Natural killer cell (primary cell): ENCODE results near the gene HRK. TPM values are rescaled to one million over a fixed set of nuclear protein-coding genes. Genes with fewer than 3 reads are reported as not detected.

ENCODE experiments used
- ATAC-seq, 3 donors: fragments of 150-1000 bp in 2 of 3; fragments of 200-7000 bp in 1 of 3; cut with Tn5 transposase; 1 replicate in 1 of 3; 2 replicates in 2 of 3; pipeline ENCODE4 v1.10.0; 2021; ENCODE audit warnings: mild to moderate bottlenecking in 2 of 3, moderate library complexity in 2 of 3
- DNase-seq, 2 donors: peaks; one replicate each; pipeline versions ENCODE4 v3.0.0 to v3.0.0-alpha.2; 2013 to 2021; ENCODE audit warnings: mixed read lengths in 1 of 2
- H3K27ac ChIP-seq: one replicate; pipeline ENCODE4 v1.5.1; 2013; ENCODE audit warnings: mild to moderate bottlenecking, low read length
- H3K27me3 ChIP-seq: one replicate; pipeline ENCODE4 v1.6.1; 2013; ENCODE audit warnings: low read length; ENCODE audit not compliant: control insufficient read depth, insufficient read depth
- H3K36me3 ChIP-seq: one replicate; pipeline ENCODE4 v1.6.1; 2013; ENCODE audit warnings: low read length; ENCODE audit not compliant: control insufficient read depth, insufficient read depth
- H3K4me1 ChIP-seq: one replicate; pipeline ENCODE4 v1.6.1; 2013; ENCODE audit warnings: low read length; ENCODE audit not compliant: control insufficient read depth, insufficient read depth
- H3K4me3 ChIP-seq: one replicate; pipeline ENCODE4 v1.5.1; 2013; ENCODE audit warnings: low read length
- H3K9me3 ChIP-seq: one replicate; pipeline ENCODE4 v1.6.1; 2013; ENCODE audit warnings: low read length; ENCODE audit not compliant: control insufficient read depth, insufficient read depth
- H3K27ac Mint-ChIP-seq, 2 donors: one replicate each; pipeline ENCODE4 v1.8.0; 2022; ENCODE audit warnings: mild to moderate bottlenecking in 2 of 2, mixed read lengths in 2 of 2, moderate library complexity in 1 of 2
- H3K27me3 Mint-ChIP-seq, 2 donors: one replicate each; pipeline ENCODE4 v1.8.0; 2022; ENCODE audit warnings: low read depth in 2 of 2, mixed read lengths in 2 of 2
- H3K36me3 Mint-ChIP-seq: one replicate; pipeline ENCODE4 v1.8.0; 2022; ENCODE audit warnings: mixed read lengths
- H3K4me1 Mint-ChIP-seq, 2 donors: one replicate each; pipeline ENCODE4 v1.8.0; 2022; ENCODE audit warnings: mixed read lengths in 2 of 2
- H3K4me3 Mint-ChIP-seq: one replicate; pipeline ENCODE4 v1.8.0; 2022; ENCODE audit warnings: mild to moderate bottlenecking, moderate library complexity, mixed read lengths
- H3K9me3 Mint-ChIP-seq, 2 donors: one replicate each; pipeline ENCODE4 v1.8.0; 2022; ENCODE audit warnings: mixed read lengths in 2 of 2
- WGBS: methylation state at CpG from one replicate; pipeline ENCODE4 v1.1.7; 2013; ENCODE audit warnings: missing lambda C conversion rate; ENCODE audit not compliant: insufficient coverage; 5-methylcytosine and 5-hydroxymethylcytosine counted together
- intact Hi-C: fragments of 100-400 bp; cut with micrococcal nuclease; formaldehyde crosslinking; loops from one replicate; pipeline ENCODE4 v1.14.2; 2022
- total RNA-seq, 4 donors: library from RNA; stranded (reverse); fragments of 120-200 nt in 1 of 4; gene quantifications; one replicate each; pipeline versions ENCODE4 v1.2.3 to v1.2.4, GENCODE V29; 2013 to 2022
- TF ChIP-seq, protein P1 (sequence below): fragments of 200-600 bp; IDR thresholded peaks from one replicate; pipeline ENCODE4 v1.8.0; 2022; ENCODE audit warnings: antibody characterized with exemption

The HRK gene
- total RNA-seq, 3 donors from 2014 or later (not counting 1 experiment from before 2014, with no cell fraction given) = 0.15 TPM; not detected in 2

DNA sequence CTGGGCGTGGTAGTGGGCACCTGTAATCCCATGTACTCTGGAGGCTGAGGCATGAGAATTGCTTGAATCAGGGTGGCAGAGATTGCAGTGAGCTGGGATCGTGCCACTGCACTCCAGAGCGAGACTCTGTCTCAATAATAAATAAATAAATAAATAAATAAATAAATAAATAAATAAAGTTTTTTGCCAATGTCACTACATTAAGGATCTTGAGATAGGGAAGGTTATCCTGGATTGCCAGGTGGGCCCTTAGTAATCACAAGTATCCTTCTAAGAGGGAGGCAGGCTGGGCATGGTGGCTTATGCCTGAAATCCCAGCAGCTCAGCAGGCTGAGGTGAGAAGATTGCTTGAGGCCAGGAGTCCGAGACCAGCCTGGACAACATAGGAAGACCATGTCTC, 25.0 kb upstream of the HRK start:
- intact Hi-C loops = no loop called here
- H3K27me3 ChIP-seq = no peaks in the 10 kb centered on the region
- H3K36me3 ChIP-seq = no peaks in the 10 kb centered on the region
- H3K4me1 ChIP-seq = peaks cover under 1% of the 10 kb centered on the region
- no peak overlapping the region for H3K27ac ChIP-seq
- ATAC-seq (no peak), DNase-seq (no peak)
- 92% methylated on average over 2 of the region's 4 CpGs for WGBS
- no peaks in the 10 kb centered on the region for H3K36me3 Mint-ChIP-seq
- H3K4me1 Mint-ChIP-seq = peaks cover 5 to 6% of the 10 kb centered on the region in 2 donors
- no peaks in the 10 kb centered on the region for H3K9me3 Mint-ChIP-seq
- TF ChIP-seq, protein P1, sequence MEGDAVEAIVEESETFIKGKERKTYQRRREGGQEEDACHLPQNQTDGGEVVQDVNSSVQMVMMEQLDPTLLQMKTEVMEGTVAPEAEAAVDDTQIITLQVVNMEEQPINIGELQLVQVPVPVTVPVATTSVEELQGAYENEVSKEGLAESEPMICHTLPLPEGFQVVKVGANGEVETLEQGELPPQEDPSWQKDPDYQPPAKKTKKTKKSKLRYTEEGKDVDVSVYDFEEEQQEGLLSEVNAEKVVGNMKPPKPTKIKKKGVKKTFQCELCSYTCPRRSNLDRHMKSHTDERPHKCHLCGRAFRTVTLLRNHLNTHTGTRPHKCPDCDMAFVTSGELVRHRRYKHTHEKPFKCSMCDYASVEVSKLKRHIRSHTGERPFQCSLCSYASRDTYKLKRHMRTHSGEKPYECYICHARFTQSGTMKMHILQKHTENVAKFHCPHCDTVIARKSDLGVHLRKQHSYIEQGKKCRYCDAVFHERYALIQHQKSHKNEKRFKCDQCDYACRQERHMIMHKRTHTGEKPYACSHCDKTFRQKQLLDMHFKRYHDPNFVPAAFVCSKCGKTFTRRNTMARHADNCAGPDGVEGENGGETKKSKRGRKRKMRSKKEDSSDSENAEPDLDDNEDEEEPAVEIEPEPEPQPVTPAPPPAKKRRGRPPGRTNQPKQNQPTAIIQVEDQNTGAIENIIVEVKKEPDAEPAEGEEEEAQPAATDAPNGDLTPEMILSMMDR = no peak
- H3K27ac Mint-ChIP-seq = no peak overlapping the region
- no peak overlapping the region for H3K4me3 ChIP-seq
- no peaks in the 10 kb centered on the region for H3K9me3 ChIP-seq
- H3K27me3 Mint-ChIP-seq = peaks cover 17 to 21% of the 10 kb centered on the region in 2 donors
- H3K4me3 Mint-ChIP-seq = no peak overlapping the region

DNA sequence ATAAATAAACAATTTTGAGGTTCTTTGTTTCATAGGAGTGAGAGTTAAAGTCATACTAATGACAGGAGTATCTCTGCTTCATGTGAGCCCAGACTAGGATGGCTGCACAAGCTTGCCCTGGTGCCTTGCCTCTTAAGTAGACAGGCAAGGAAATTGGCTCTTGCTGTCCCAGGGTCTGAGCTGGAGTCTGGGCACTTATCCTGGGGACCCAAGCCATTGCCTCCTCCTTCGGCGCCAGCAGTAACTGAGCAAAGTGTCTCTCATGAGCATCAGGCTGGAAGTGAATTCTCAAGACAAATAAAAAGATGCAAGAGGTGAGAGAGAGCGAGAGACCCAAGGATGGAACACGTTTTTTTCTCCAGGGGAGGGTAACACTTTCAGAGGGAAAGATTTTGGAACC, 22.6 kb upstream of the HRK start:
- Histone ChIP-seq H3K27ac (no peak overlapping the region), H3K36me3 (no peaks in the 10 kb centered on the region), H3K4me1 (no peaks in the 10 kb centered on the region), H3K27me3 (no peaks in the 10 kb centered on the region), H3K4me3 (no peak overlapping the region), H3K9me3 (no peaks in the 10 kb centered on the region)
- DNase-seq = no peak
- ATAC-seq = no peak
- no peaks in the 10 kb centered on the region for H3K4me1 Mint-ChIP-seq
- 75% methylated on average over 4 of the region's 4 CpGs for WGBS
- no peaks in the 10 kb centered on the region for H3K9me3 Mint-ChIP-seq
- TF ChIP-seq, protein P1 = no peak
- H3K27ac Mint-ChIP-seq = no peak overlapping the region
- peaks cover 27 to 38% of the 10 kb centered on the region in 2 donors for H3K27me3 Mint-ChIP-seq
- intact Hi-C loops = no loop called here
- no peaks in the 10 kb centered on the region for H3K36me3 Mint-ChIP-seq
- H3K4me3 Mint-ChIP-seq = no peak overlapping the region

DNA sequence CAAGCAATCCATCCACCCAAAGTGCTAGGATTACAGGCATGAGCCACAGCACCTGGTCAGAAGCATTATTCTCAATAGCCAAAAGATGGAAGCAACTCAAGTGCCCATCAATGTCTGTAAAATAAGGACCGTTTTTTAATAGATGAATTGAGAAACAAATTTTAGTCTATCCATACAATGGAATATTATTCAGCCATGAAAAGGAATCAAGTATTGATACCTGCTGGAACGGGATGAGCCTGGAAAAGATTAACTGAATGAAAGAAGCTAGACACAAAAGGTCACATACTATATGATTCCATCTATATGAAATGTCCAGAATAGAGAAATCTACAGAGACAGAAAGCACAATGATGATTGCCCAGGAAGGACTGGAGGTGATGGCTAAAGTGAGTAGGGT, 20.4 kb upstream of the HRK start:
- Histone ChIP-seq H3K36me3 (no peaks in the 10 kb centered on the region), H3K4me3 (no peak overlapping the region), H3K4me1 (no peaks in the 10 kb centered on the region), H3K27ac (no peak overlapping the region), H3K27me3 (no peaks in the 10 kb centered on the region), H3K9me3 (no peaks in the 10 kb centered on the region)
- Mint-ChIP-seq H3K4me3 (no peak overlapping the region), H3K9me3 (no peaks in the 10 kb centered on the region), H3K27ac (no peak overlapping the region), H3K4me1 (no peaks in the 10 kb centered on the region), H3K27me3 (peaks cover 29 to 53% of the 10 kb centered on the region in 2 donors), H3K36me3 (no peaks in the 10 kb centered on the region)
- WGBS = no CpG with 5 or more reads among the region's 2 CpGs
- no peak for DNase-seq
- no peak for ATAC-seq
- intact Hi-C loops = no loop called here
- TF ChIP-seq, protein P1 = no peak

DNA sequence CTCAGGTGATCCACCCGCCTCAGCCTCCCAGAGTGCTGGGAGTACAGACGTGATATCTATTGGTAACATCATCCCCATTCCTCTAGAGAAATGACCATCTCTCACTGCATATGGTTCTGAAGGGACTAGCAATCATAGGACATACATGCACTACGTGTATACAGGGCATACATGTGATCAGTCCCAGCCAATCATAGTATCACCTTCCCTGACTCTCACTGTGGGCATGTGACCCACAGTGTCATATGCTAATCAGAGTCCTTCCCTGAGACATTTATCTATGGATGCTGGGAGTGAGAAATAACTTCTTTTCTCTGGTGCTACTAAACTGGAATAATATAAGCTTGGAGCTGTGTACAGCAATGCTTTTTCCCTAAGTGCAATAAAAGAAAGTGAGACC, 17.4 kb upstream of the HRK start:
- peaks cover 27 to 58% of the 10 kb centered on the region in 2 donors for H3K27me3 Mint-ChIP-seq
- H3K9me3 Mint-ChIP-seq = no peaks in the 10 kb centered on the region
- H3K4me3 Mint-ChIP-seq = no peak overlapping the region

More for the DNA sequence above, 17.4 kb upstream of the HRK start:
- Mint-ChIP-seq H3K27ac (no peak overlapping the region), H3K4me1 (no peaks in the 10 kb centered on the region), H3K36me3 (no peaks in the 10 kb centered on the region)
- Histone ChIP-seq H3K4me3 (no peak overlapping the region), H3K36me3 (no peaks in the 10 kb centered on the region), H3K27me3 (no peaks in the 10 kb centered on the region), H3K27ac (no peak overlapping the region), H3K9me3 (no peaks in the 10 kb centered on the region), H3K4me1 (no peaks in the 10 kb centered on the region)
- 57% methylated on average over 3 of the region's 3 CpGs for WGBS
- DNase-seq = no peak
- intact Hi-C loops = no loop called here
- ATAC-seq = no peak
- TF ChIP-seq, protein P1 = no peak
